ENCODE measurements around the gene PLA2G7.

DNA sequence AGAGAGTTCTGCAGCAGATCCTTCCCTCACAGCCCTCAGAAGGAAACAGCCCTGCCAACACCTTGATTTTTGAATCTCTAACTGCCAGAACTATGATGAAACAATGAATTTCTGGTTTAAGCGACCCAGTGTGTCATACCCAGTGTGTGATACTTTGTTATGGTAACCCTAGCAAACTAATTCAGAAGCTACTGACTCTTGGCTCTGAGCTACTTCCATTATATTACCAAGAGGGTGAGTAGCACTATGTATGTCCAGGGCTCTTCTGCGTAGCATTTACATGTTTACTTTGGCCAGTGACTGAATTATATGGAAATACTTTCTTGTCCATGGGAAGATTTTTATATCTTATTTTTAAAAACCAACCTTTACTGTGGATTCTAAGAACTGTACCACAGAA is 28.3 kb upstream of the PLA2G7 start:
- TF ChIP-seq ZNF274 (IDR thresholded peaks at IDR 0.05; ENCODE audit: low read length) (no peak), ZNF274 (tag by site-specific recombination; IDR thresholded peaks at IDR 0.05; ENCODE audit: borderline replicate concordance) (no peak), ZNF791 (tag by site-specific recombination; IDR thresholded peaks at IDR 0.05) (no peak), ZNF221 (tag by site-specific recombination; IDR thresholded peaks at IDR 0.05; ENCODE audit: borderline replicate concordance) (no peak), KLF8 (tag by site-specific recombination; IDR thresholded peaks at IDR 0.05) (no peak), CTCF (tag by site-specific recombination; IDR thresholded peaks at IDR 0.05) (no peak), ZNF10 (tag by site-specific recombination; IDR thresholded peaks at IDR 0.05) (no peak), MEIS1 (CRISPR knock-in tag; IDR thresholded peaks at IDR 0.05; ENCODE audit: borderline replicate concordance) (no peak), HOXA7 (CRISPR knock-in tag; IDR thresholded peaks at IDR 0.05; ENCODE audit: borderline replicate concordance) (no peak)
- TF ChIP-seq, protein P1, sequence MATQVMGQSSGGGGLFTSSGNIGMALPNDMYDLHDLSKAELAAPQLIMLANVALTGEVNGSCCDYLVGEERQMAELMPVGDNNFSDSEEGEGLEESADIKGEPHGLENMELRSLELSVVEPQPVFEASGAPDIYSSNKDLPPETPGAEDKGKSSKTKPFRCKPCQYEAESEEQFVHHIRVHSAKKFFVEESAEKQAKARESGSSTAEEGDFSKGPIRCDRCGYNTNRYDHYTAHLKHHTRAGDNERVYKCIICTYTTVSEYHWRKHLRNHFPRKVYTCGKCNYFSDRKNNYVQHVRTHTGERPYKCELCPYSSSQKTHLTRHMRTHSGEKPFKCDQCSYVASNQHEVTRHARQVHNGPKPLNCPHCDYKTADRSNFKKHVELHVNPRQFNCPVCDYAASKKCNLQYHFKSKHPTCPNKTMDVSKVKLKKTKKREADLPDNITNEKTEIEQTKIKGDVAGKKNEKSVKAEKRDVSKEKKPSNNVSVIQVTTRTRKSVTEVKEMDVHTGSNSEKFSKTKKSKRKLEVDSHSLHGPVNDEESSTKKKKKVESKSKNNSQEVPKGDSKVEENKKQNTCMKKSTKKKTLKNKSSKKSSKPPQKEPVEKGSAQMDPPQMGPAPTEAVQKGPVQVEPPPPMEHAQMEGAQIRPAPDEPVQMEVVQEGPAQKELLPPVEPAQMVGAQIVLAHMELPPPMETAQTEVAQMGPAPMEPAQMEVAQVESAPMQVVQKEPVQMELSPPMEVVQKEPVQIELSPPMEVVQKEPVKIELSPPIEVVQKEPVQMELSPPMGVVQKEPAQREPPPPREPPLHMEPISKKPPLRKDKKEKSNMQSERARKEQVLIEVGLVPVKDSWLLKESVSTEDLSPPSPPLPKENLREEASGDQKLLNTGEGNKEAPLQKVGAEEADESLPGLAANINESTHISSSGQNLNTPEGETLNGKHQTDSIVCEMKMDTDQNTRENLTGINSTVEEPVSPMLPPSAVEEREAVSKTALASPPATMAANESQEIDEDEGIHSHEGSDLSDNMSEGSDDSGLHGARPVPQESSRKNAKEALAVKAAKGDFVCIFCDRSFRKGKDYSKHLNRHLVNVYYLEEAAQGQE (tag by site-specific recombination; IDR thresholded peaks at IDR 0.05): no peak
- TF ChIP-seq, protein P2, sequence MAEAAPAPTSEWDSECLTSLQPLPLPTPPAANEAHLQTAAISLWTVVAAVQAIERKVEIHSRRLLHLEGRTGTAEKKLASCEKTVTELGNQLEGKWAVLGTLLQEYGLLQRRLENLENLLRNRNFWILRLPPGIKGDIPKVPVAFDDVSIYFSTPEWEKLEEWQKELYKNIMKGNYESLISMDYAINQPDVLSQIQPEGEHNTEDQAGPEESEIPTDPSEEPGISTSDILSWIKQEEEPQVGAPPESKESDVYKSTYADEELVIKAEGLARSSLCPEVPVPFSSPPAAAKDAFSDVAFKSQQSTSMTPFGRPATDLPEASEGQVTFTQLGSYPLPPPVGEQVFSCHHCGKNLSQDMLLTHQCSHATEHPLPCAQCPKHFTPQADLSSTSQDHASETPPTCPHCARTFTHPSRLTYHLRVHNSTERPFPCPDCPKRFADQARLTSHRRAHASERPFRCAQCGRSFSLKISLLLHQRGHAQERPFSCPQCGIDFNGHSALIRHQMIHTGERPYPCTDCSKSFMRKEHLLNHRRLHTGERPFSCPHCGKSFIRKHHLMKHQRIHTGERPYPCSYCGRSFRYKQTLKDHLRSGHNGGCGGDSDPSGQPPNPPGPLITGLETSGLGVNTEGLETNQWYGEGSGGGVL (tag by site-specific recombination; IDR thresholded peaks at IDR 0.05): no peak
